K562 (cell line): ENCODE results near the gene MLH3. TPM values are rescaled to one million over a fixed set of nuclear protein-coding genes. Genes with fewer than 3 reads are reported as not detected.
A peak's percentile ranks its signal among the peaks of the same experiment; 100 is the strongest.

Experiments used
- ATF1 ChIP-seq, 2 experiments: fragments of 450-650 bp in 1 of 2; IDR thresholded peaks; 2 replicates each; pipeline ENCODE4 v1.6.1; 2016; ENCODE audit warnings: missing compliant biosample characterization in 1 of 2, missing genetic modification characterization in 1 of 2
- BCOR ChIP-seq: fragments of 450-650 bp; IDR thresholded peaks from 2 replicates; pipeline ENCODE4 v1.6.1; 2016
- COPS2 ChIP-seq: fragments of 450-650 bp; conservative IDR thresholded peaks from 2 replicates; pipeline ENCODE4 v1.6.1; 2016; ENCODE audit warnings: mild to moderate bottlenecking, moderate library complexity
- EP300 ChIP-seq: IDR thresholded peaks from 2 replicates; pipeline ENCODE4 v1.6.1; 2012; ENCODE audit warnings: low read length, improper control_type of control experiment
- ETS2 ChIP-seq: IDR thresholded peaks from 2 replicates; pipeline ENCODE4 v1.6.1; 2016; ENCODE audit warnings: borderline replicate concordance, missing genetic modification characterization, mild to moderate bottlenecking, moderate library complexity, missing compliant biosample characterization; ENCODE audit not compliant: poor library complexity, severe bottlenecking
- GATAD2A ChIP-seq: fragments of 450-650 bp; IDR thresholded peaks from 2 replicates; pipeline ENCODE4 v1.6.1; 2017
- HMG20B ChIP-seq: fragments of 250-450 bp; sonication (Bioruptor Pico); IDR thresholded peaks from 2 replicates; pipeline ENCODE4 v1.5.0; 2021; ENCODE audit warnings: mild to moderate bottlenecking
- HNRNPUL1 ChIP-seq: fragments of 200-400 bp; formaldehyde crosslinking; IDR thresholded peaks from 2 replicates; pipeline ENCODE4 v1.6.1; 2017; ENCODE audit warnings: low read length
- NBN ChIP-seq: fragments of 450-650 bp; IDR thresholded peaks from 2 replicates; pipeline ENCODE4 v1.6.1; 2016; ENCODE audit warnings: low read depth, mild to moderate bottlenecking
- PTTG1 ChIP-seq: fragments of 450-650 bp; IDR thresholded peaks from 2 replicates; pipeline ENCODE4 v1.6.1; 2016; ENCODE audit warnings: low read depth, mild to moderate bottlenecking, missing genetic modification characterization, missing compliant biosample characterization
- RCOR1 ChIP-seq, 2 experiments: IDR thresholded peaks; 2 replicates each; pipeline ENCODE4 v1.6.1; 2012; ENCODE audit warnings: low read depth in 2 of 2, low read length in 2 of 2, borderline replicate concordance in 1 of 2, improper control_type of control experiment in 1 of 2
- SNIP1 ChIP-seq: fragments of 450-650 bp; IDR thresholded peaks from 2 replicates; pipeline ENCODE4 v1.7.1; 2017; ENCODE audit warnings: low read depth, mild to moderate bottlenecking
- ZBTB1 ChIP-seq: sonication (generic); formaldehyde crosslinking; IDR thresholded peaks from 2 replicates; pipeline ENCODE4 v1.8.1; 2023; ENCODE audit warnings: missing genetic modification reagents, low read depth, mild to moderate bottlenecking, borderline replicate concordance
- ZNF41 ChIP-seq: fragments of 250-450 bp; sonication (Bioruptor Pico); conservative IDR thresholded peaks from 2 replicates; pipeline ENCODE4 v1.4.0; 2020; ENCODE audit warnings: mild to moderate bottlenecking
- ZNF436 ChIP-seq: fragments of 250-450, 450-650 bp; sonication (Bioruptor Pico); formaldehyde crosslinking; IDR thresholded peaks from 2 replicates; pipeline ENCODE4 v1.7.0; 2020; ENCODE audit warnings: mild to moderate bottlenecking
- polyA plus RNA-seq, 8 experiments: library from polyadenylated mRNA; depleted of rRNA in 4 of 8; stranded (reverse) in 5 of 8; unstranded in 3 of 8; fragments of >200 nt; fragmentation: Nextera tagmentation in 2 of 8; fragmentation: Illumina TruSeq in 1 of 8; extraction: Ambion mirVana in 2 of 8; extraction: Trizol in 1 of 8; gene quantifications; 2 replicates each; pipeline versions ENCODE4 v1.2.1 to v1.2.3, GENCODE V29; 2011 to 2014; ENCODE audit warnings: inconsistent platforms in 1 of 8, missing spikeins in 1 of 8
- total RNA-seq, 7 experiments: library from RNA; depleted of rRNA in 6 of 7; stranded (reverse); fragments of >200 nt in 6 of 7; fragmentation: Illumina TruSeq in 2 of 7; extraction: Trizol in 2 of 7; gene quantifications; 2 replicates each; pipeline versions ENCODE4 v1.2.1 to v1.2.3, GENCODE V29; 2011 to 2021; ENCODE audit warnings: low replicate concordance in 1 of 7
- TF ChIP-seq, protein P1 (sequence below), 2 experiments: fragments of 450-650 bp; IDR thresholded peaks; 2 replicates each; pipeline ENCODE4 v1.6.1; 2018; ENCODE audit warnings: mild to moderate bottlenecking in 2 of 2, low read depth in 1 of 2; ENCODE audit not compliant: partially characterized antibody in 2 of 2
- TF ChIP-seq, protein P2 (sequence below): sonication (generic); formaldehyde crosslinking; IDR thresholded peaks from 2 replicates; pipeline ENCODE4 v1.8.1; 2023; ENCODE audit warnings: mild to moderate bottlenecking, missing genetic modification reagents, moderate library complexity
- TF ChIP-seq, protein P3 (sequence below): fragments of 450-650 bp; formaldehyde crosslinking; IDR thresholded peaks from 2 replicates; pipeline ENCODE4 v1.4.0; 2020; ENCODE audit warnings: mild to moderate bottlenecking, moderate library complexity
- TF ChIP-seq, protein P4 (sequence below): sonication (generic); formaldehyde crosslinking; IDR thresholded peaks from 2 replicates; pipeline ENCODE4 v1.8.1; 2022; ENCODE audit warnings: missing genetic modification reagents
- TF ChIP-seq, protein P5 (sequence below): fragments of 250-450 bp; sonication (Bioruptor Pico); IDR thresholded peaks from 2 replicates; pipeline ENCODE4 v1.4.0; 2020; ENCODE audit warnings: mild to moderate bottlenecking, moderate library complexity

Gene MLH3
- total and polyA plus RNA-seq, 9 of the 15 experiments (the other 6 are each of a cell fraction or from before 2014, with no cell fraction given), result 5.9 to 15.3 (median 10.7) TPM

DNA sequence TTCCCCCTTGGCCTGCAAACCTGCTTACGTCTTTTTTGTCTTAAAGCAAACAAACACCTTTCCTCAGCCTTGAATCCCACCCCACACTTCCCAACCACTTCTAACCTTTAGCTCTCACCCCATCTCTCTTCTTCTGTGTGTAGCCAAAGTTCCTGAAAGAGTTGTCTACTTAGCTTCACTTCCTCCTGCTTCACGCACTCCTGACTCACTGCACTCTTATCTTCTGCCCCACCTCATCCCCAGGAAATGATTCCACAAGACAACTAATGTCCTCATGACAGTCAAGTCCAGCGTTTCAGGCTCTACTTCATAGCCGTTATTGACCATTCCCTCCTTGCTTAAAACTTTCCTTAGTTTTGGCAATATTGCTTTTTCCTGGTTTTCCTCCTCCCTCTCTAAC, 26.2 kb downstream of the MLH3 start (continued):
- no peak for TF ChIP-seq ZNF436 (CRISPR knock-in tag)
- TF ChIP-seq, protein P1, sequence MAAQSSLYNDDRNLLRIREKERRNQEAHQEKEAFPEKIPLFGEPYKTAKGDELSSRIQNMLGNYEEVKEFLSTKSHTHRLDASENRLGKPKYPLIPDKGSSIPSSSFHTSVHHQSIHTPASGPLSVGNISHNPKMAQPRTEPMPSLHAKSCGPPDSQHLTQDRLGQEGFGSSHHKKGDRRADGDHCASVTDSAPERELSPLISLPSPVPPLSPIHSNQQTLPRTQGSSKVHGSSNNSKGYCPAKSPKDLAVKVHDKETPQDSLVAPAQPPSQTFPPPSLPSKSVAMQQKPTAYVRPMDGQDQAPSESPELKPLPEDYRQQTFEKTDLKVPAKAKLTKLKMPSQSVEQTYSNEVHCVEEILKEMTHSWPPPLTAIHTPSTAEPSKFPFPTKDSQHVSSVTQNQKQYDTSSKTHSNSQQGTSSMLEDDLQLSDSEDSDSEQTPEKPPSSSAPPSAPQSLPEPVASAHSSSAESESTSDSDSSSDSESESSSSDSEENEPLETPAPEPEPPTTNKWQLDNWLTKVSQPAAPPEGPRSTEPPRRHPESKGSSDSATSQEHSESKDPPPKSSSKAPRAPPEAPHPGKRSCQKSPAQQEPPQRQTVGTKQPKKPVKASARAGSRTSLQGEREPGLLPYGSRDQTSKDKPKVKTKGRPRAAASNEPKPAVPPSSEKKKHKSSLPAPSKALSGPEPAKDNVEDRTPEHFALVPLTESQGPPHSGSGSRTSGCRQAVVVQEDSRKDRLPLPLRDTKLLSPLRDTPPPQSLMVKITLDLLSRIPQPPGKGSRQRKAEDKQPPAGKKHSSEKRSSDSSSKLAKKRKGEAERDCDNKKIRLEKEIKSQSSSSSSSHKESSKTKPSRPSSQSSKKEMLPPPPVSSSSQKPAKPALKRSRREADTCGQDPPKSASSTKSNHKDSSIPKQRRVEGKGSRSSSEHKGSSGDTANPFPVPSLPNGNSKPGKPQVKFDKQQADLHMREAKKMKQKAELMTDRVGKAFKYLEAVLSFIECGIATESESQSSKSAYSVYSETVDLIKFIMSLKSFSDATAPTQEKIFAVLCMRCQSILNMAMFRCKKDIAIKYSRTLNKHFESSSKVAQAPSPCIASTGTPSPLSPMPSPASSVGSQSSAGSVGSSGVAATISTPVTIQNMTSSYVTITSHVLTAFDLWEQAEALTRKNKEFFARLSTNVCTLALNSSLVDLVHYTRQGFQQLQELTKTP (IDR thresholded peaks at IDR 0.05; ENCODE audit: low read depth in 1 of 2, partially characterized antibody in 2 of 2), result peak; percentile 62 to 76
- TF ChIP-seq, protein P2, sequence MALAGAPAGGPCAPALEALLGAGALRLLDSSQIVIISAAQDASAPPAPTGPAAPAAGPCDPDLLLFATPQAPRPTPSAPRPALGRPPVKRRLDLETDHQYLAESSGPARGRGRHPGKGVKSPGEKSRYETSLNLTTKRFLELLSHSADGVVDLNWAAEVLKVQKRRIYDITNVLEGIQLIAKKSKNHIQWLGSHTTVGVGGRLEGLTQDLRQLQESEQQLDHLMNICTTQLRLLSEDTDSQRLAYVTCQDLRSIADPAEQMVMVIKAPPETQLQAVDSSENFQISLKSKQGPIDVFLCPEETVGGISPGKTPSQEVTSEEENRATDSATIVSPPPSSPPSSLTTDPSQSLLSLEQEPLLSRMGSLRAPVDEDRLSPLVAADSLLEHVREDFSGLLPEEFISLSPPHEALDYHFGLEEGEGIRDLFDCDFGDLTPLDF (CRISPR knock-in tag), result no peak
- TF ChIP-seq EP300, result peak; percentile 65; the same call in 1 of the 2 replicates
- 0 out of 4 replicates have a peak, but pooled peaks of 1 of the 2 experiments have one; percentile 15 for TF ChIP-seq RCOR1 (IDR thresholded peaks at IDR 0.05; ENCODE audit: borderline replicate concordance in 1 of 2, low read depth in 2 of 2, low read length in 2 of 2)
- no peak for TF ChIP-seq PTTG1
- TF ChIP-seq HNRNPUL1, result no peak
- TF ChIP-seq COPS2, result no peak
- TF ChIP-seq, protein P3, sequence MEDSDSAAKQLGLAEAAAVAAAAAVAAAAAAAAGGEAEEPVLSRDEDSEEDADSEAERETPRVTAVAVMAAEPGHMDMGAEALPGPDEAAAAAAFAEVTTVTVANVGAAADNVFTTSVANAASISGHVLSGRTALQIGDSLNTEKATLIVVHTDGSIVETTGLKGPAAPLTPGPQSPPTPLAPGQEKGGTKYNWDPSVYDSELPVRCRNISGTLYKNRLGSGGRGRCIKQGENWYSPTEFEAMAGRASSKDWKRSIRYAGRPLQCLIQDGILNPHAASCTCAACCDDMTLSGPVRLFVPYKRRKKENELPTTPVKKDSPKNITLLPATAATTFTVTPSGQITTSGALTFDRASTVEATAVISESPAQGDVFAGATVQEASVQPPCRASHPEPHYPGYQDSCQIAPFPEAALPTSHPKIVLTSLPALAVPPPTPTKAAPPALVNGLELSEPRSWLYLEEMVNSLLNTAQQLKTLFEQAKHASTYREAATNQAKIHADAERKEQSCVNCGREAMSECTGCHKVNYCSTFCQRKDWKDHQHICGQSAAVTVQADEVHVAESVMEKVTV (CRISPR knock-in tag), result no peak
- no peak for TF ChIP-seq ZBTB1 (CRISPR knock-in tag)
- no peak for TF ChIP-seq ZNF41
- 0 out of 2 replicates have a peak, but pooled peaks have one; percentile 23 for TF ChIP-seq NBN
- TF ChIP-seq, protein P4, sequence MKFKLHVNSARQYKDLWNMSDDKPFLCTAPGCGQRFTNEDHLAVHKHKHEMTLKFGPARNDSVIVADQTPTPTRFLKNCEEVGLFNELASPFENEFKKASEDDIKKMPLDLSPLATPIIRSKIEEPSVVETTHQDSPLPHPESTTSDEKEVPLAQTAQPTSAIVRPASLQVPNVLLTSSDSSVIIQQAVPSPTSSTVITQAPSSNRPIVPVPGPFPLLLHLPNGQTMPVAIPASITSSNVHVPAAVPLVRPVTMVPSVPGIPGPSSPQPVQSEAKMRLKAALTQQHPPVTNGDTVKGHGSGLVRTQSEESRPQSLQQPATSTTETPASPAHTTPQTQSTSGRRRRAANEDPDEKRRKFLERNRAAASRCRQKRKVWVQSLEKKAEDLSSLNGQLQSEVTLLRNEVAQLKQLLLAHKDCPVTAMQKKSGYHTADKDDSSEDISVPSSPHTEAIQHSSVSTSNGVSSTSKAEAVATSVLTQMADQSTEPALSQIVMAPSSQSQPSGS (CRISPR knock-in tag), result no peak
- TF ChIP-seq SNIP1, result no peak
- no peak for TF ChIP-seq HMG20B (CRISPR knock-in tag)
- TF ChIP-seq ETS2 (tag), result no peak
- TF ChIP-seq GATAD2A, result peak; percentile 35; the same call in 1 of the 2 replicates
- TF ChIP-seq BCOR, result no peak
- TF ChIP-seq ATF1 (CRISPR knock-in tag; IDR thresholded peaks at IDR 0.05), result no peak
- no peak for TF ChIP-seq ATF1 (tag; IDR thresholded peaks at IDR 0.05)
- TF ChIP-seq, protein P5, sequence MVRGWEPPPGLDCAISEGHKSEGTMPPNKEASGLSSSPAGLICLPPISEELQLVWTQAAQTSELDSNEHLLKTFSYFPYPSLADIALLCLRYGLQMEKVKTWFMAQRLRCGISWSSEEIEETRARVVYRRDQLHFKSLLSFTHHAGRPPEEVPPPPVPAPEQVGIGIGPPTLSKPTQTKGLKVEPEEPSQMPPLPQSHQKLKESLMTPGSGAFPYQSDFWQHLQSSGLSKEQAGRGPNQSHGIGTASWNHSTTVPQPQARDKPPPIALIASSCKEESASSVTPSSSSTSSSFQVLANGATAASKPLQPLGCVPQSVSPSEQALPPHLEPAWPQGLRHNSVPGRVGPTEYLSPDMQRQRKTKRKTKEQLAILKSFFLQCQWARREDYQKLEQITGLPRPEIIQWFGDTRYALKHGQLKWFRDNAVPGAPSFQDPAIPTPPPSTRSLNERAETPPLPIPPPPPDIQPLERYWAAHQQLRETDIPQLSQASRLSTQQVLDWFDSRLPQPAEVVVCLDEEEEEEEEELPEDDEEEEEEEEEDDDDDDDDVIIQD, result no peak
